ENCODE data around the gene PGLYRP3. TPM values are rescaled to one million over a fixed set of nuclear protein-coding genes. Genes with fewer than 3 reads are reported as not detected.

The PGLYRP3 gene
- total and polyA plus RNA-seq, 9 of the 15 experiments (the other 6 are each of a cell fraction or from before 2014, with no cell fraction given), result not detected

- no peak for TF ChIP-seq ZBTB40 (IDR thresholded peaks at IDR 0.05)
- TF ChIP-seq ZBTB40 (CRISPR knock-in tag; IDR thresholded peaks at IDR 0.05), result no peak
These were observed 19.8 kb downstream of the PGLYRP3 start (continued) for GRCh38 chr1:153292740-153293479.

Data from K562 (cell line).